ENCODE measurements around the gene BACH1.
A peak's percentile ranks its signal among the peaks of the same experiment; 100 is the strongest.
"Not testable (repeated sequence)": the region's sequence is repeated elsewhere in the genome, so short reads cannot be mapped to it uniquely, and the experiment has no call there.

The BACH1 gene

GRCh38 chr21:29350246-29350779 is 51.6 kb downstream of the BACH1 start:
- DNase-seq = no peak

GRCh38 chr21:29351691-29352090 is 53.0 kb downstream of the BACH1 start:
- no peak for DNase-seq

GRCh38 chr21:29355043-29355710 is 56.5 kb downstream of the BACH1 start:
- DNase-seq = not testable (repeated sequence)

GRCh38 chr21:29356291-29356690 is 57.6 kb downstream of the BACH1 start:
- not testable (repeated sequence) for DNase-seq

- not testable (repeated sequence) for DNase-seq
Measured at GRCh38 chr21:29356810-29357209, 58.1 kb downstream of the BACH1 start.

GRCh38 chr21:29359718-29360117 is 61.0 kb downstream of the BACH1 start:
- DNase-seq = no peak

GRCh38 chr21:29360799-29361765 is 62.4 kb downstream of the BACH1 start:
- DNase-seq = peak; percentile 22

- DNase-seq = no peak
Measured at GRCh38 chr21:29362758-29363157, 64.0 kb downstream of the BACH1 start.

- DNase-seq = no peak
Measured at GRCh38 chr21:29365661-29366265, 67.0 kb downstream of the BACH1 start.

- no peak for DNase-seq
Measured at GRCh38 chr21:29366532-29366931, 67.8 kb downstream of the BACH1 start.

- DNase-seq = no peak
Measured at GRCh38 chr21:29367335-29367734, 68.6 kb downstream of the BACH1 start.

- no peak for DNase-seq
Measured at GRCh38 chr21:29368906-29369305, 70.2 kb downstream of the BACH1 start.

GRCh38 chr21:29371464-29371863 is 72.7 kb downstream of the BACH1 start:
- no peak for DNase-seq

- DNase-seq = peak; percentile 78
Measured at GRCh38 chr21:29372063-29372802, 73.5 kb downstream of the BACH1 start.

GRCh38 chr21:29374481-29374880 is 75.8 kb downstream of the BACH1 start:
- no peak for DNase-seq

- DNase-seq = peak; percentile 47
Measured at GRCh38 chr21:29376556-29376955, 77.8 kb downstream of the BACH1 start.

- DNase-seq = no peak
Measured at GRCh38 chr21:29377266-29377665, 78.5 kb downstream of the BACH1 start.

GRCh38 chr21:29378832-29379231 is 80.1 kb downstream of the BACH1 start:
- DNase-seq = no peak

GRCh38 chr21:29379517-29380054 is 80.9 kb downstream of the BACH1 start:
- DNase-seq = no peak

- DNase-seq = no peak
Measured at GRCh38 chr21:29382030-29382654, 83.4 kb downstream of the BACH1 start.

GRCh38 chr21:29384683-29385359 is 86.1 kb downstream of the BACH1 start:
- no peak for DNase-seq
